Erythroblast (primary cell): ENCODE data around the gene SSU72.

Experiments used
- GATA1 ChIP-seq: IDR thresholded peaks from 2 replicates; pipeline ENCODE4 v1.6.1; 2011; ENCODE audit warnings: low read depth, mild to moderate bottlenecking, control low read depth, low read length, moderate library complexity
- POLR2A ChIP-seq: IDR thresholded peaks from 2 replicates; pipeline ENCODE4 v1.6.1; 2011; ENCODE audit warnings: mild to moderate bottlenecking, low read length

DNA sequence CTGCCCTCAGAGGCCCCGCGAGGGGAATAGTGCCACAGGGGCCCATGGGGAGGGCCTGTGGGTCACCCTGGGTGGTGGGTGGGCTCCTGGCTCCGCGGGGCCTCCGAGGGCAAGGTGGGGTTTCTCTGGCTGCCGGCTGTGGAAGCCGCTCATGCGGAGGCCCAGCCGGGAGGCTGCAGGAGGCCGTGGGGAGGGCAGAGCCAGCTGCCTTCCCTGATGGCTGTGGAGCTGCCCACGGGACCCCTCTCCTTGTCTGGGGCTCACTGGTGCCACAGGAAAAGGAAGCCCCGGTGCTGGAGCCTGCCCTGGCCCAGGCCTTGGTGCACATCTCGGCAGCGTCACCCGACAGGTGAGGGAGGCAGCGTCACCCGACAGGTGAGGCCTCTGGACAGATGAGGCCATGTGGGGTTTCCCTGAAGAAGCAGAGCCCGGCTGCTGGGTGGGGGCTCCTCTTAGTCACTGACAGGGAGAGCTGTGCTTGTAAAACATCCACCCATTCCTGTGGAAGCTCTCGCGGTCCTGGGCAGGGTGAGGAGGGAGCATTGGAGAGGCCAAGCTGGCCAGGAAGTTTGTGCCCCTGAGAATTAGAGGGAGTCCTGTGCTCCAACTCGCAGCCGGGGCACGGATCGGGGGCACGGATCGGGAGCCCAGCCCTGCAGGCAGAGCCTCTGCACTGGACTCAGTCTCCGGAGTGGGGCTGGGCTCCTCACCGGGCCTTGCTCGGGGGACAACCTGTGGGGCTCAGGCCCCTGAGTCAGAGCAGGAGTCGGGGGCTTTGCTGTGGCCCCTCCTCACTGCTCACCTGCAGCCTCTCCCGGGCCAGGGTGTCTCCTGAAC lies 46.7 kb upstream of the SSU72 start:
- TF ChIP-seq POLR2A (no peak), GATA1 (no peak)
